Body of pancreas (tissue), 4 donors: ENCODE measurements around the gene ETFRF1.

Experiments
- CTCF ChIP-seq, 7 experiments: fragments of 450-650 bp in 4 of 7; fragments of 200-600 bp in 3 of 7; sonication (generic) in 3 of 7; IDR thresholded peaks; one replicate each; pipeline ENCODE4 v1.5.1; 2016 to 2019; ENCODE audit warnings: antibody characterized with exemption in 7 of 7
- POLR2A ChIP-seq, 3 donors: fragments of 450-650 bp; IDR thresholded peaks; one replicate each; pipeline ENCODE4 v1.6.1; 2016; ENCODE audit warnings: antibody characterized with exemption in 3 of 3, mild to moderate bottlenecking in 2 of 3

- TF ChIP-seq CTCF (IDR thresholded peaks at IDR 0.05) (no peak), POLR2A (IDR thresholded peaks at IDR 0.05) (no peak)
Observed at GRCh38 chr12:25236626-25237025, 41.6 kb downstream of the ETFRF1 start.
